ENCODE measurements around the gene GNG12. TPM values are rescaled to one million over a fixed set of nuclear protein-coding genes. Genes with fewer than 3 reads are reported as not detected.

The GNG12 gene
- total RNA-seq, result 81.9 TPM

DNA sequence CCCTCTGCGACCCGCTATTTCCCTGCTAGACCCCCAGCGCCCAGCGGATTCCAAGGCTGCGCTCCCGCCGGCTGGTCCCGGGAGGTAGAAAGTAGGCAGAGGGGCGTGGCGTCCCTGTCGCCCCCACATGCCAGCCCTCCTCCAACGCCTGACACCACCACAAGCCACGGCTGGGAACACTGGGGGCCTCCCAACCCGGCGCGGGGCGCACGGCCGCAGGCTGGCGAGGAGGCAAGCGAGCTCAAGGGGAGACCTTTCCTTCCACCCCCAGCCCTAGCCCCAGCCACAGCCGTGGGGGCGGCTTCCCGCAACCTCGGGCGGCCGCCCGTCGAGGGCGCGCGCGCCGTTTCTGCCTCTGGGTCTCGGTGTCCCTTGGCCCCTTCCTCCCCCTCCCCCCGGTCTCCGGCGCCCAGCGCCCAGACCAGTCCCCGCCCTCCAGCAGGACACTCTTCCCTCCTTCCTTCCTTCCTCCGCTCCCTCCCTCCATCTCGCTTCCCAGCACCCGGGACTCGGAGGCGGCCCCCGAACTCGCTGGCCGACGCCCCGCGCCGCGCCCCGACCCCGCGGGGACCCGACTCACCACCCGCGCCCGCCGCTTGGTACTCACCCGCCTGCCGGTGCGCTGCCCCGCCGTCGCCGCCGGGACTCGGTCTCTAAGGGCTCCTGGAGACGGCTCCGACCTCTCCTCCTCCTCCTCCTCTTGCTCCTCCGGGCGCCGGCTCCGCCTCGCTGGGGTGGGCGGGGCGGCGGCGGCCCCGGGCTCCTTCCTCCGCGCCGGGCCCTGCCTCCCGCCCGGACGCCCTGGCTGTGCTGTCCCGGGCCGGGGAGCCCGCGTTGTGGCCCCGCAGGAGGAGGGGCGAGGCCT is at the start of gene GNG12:
TSS of gene GNG12 (minus strand) at position 731 of the 865 bp plus-strand sequence. CDS start 125,781 bp downstream, outside the sequence.

DNA sequence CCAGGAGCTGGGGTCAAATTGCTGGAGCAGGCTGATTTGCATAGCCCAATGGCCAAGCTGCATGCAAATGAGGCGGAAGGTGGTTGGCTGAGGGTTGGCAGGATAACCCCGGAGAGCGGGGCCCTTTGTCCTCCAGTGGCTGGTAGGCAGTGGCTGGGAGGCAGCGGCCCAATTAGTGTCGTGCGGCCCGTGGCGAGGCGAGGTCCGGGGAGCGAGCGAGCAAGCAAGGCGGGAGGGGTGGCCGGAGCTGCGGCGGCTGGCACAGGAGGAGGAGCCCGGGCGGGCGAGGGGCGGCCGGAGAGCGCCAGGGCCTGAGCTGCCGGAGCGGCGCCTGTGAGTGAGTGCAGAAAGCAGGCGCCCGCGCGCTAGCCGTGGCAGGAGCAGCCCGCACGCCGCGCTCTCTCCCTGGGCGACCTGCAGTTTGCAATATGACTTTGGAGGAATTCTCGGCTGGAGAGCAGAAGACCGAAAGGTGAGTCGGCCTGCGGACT is 148.2 kb downstream of the GNG12 start, which contains the start of gene GADD45A:
TSS of gene GADD45A (plus strand) at position 135 of the 491 bp plus-strand sequence. CDS start at position 429, 294 bp downstream.

Small RNAs within 50 kb of the gene (small RNA-seq; reads per million reads assigned to genes)
- gene RN7SL392P (ENCODE audit: low replicate concordance) (not detected), gene RNU7-80P (ENCODE audit: low replicate concordance) (not detected)

Other genes with a start within 250 kb of the GNG12 start
- 37.5 TPM for gene GADD45A, start 148.3 kb downstream of the GNG12 start, total RNA-seq
- 1.5 TPM for gene DIRAS3, start 217.2 kb upstream of the GNG12 start, total RNA-seq